Measurements from ENCODE around the gene XYLT1. TPM values are rescaled to one million over a fixed set of nuclear protein-coding genes. Genes with fewer than 3 reads are reported as not detected.

Gene XYLT1
- total RNA-seq, 1 experiment from 2014 or later, result 7.5 TPM

GRCh38 chr16:17476414-17477259, 5.9 kb upstream of the XYLT1 start:
- peak; percentile 9 for TF ChIP-seq CTCF (IDR thresholded peaks at IDR 0.05; ENCODE audit: unreplicated experiment)
- H3K27ac Mint-ChIP-seq (ENCODE audit: unreplicated experiment), result no peak overlapping the region
- peaks cover 6% of the 10 kb centered on the region for H3K9me3 Mint-ChIP-seq (ENCODE audit: low read depth, unreplicated experiment)
- H3K36me3 Mint-ChIP-seq (ENCODE audit: insufficient read depth, unreplicated experiment), result peaks cover 1% of the 10 kb centered on the region
- no peak overlapping the region for H3K4me3 Mint-ChIP-seq (ENCODE audit: low read depth, unreplicated experiment)
- no peaks in the 10 kb centered on the region for H3K4me1 Mint-ChIP-seq (ENCODE audit: low read depth, unreplicated experiment)
- peak; percentile 65 for DNase-seq
- intact Hi-C loops (cut with micrococcal nuclease; ENCODE audit: unreplicated experiment), result loop anchor here (5.0 kb wide), 1 partner anchor 101 kb away; no protein-coding TSS in a partner anchor
- CTCF ChIA-PET, result interaction anchor here (0.6 to 1.1 kb wide), 7 partner anchors 9 to 475 kb away, joined by 3 to 6 read pairs (median 4); no protein-coding TSS in a partner anchor
- BruUV-seq (replicated peaks), result no TSS peak
- H3K27me3 Mint-ChIP-seq (ENCODE audit: unreplicated experiment), result peaks cover 68% of the 10 kb centered on the region

GRCh38 chr16:17475104-17475503, 4.3 kb upstream of the XYLT1 start:
- Mint-ChIP-seq H3K9me3 (ENCODE audit: low read depth, unreplicated experiment) (no peaks in the 10 kb centered on the region), H3K4me3 (ENCODE audit: low read depth, unreplicated experiment) (no peak overlapping the region), H3K27me3 (ENCODE audit: unreplicated experiment) (peaks cover 54% of the 10 kb centered on the region), H3K27ac (ENCODE audit: unreplicated experiment) (no peak overlapping the region), H3K4me1 (ENCODE audit: low read depth, unreplicated experiment) (no peaks in the 10 kb centered on the region), H3K36me3 (ENCODE audit: insufficient read depth, unreplicated experiment) (peaks cover 11% of the 10 kb centered on the region)
- no peak for DNase-seq
- intact Hi-C loops (cut with micrococcal nuclease; ENCODE audit: unreplicated experiment), result loop anchor here (5.0 kb wide), 1 partner anchor 102 kb away; no protein-coding TSS in a partner anchor
- BruUV-seq (replicated peaks), result no TSS peak
- CTCF ChIA-PET, result no interaction called here
- TF ChIP-seq CTCF (IDR thresholded peaks at IDR 0.05; ENCODE audit: unreplicated experiment), result no peak

- no peak for TF ChIP-seq CTCF (IDR thresholded peaks at IDR 0.05; ENCODE audit: unreplicated experiment)
- BruUV-seq (replicated peaks), result no TSS peak
- H3K9me3 Mint-ChIP-seq (ENCODE audit: low read depth, unreplicated experiment), result no peaks in the 10 kb centered on the region
- H3K4me1 Mint-ChIP-seq (ENCODE audit: low read depth, unreplicated experiment), result peaks cover 5% of the 10 kb centered on the region
- H3K36me3 Mint-ChIP-seq (ENCODE audit: insufficient read depth, unreplicated experiment), result peaks cover 17% of the 10 kb centered on the region
- intact Hi-C loops (cut with micrococcal nuclease; ENCODE audit: unreplicated experiment), result no loop called here
- CTCF ChIA-PET, result no interaction called here
- peaks cover 54% of the 10 kb centered on the region for H3K27me3 Mint-ChIP-seq (ENCODE audit: unreplicated experiment)
- H3K27ac Mint-ChIP-seq (ENCODE audit: unreplicated experiment), result no peak overlapping the region
- DNase-seq, result no peak
- no peak overlapping the region for H3K4me3 Mint-ChIP-seq (ENCODE audit: low read depth, unreplicated experiment)
Measured at GRCh38 chr16:17474572-17474971, 3.8 kb upstream of the XYLT1 start.

- no peak overlapping the region for H3K4me3 Mint-ChIP-seq (ENCODE audit: low read depth, unreplicated experiment)
- no peak for TF ChIP-seq CTCF (IDR thresholded peaks at IDR 0.05; ENCODE audit: unreplicated experiment)
- DNase-seq, result no peak
- intact Hi-C loops (cut with micrococcal nuclease; ENCODE audit: unreplicated experiment), result no loop called here
- peaks cover 20% of the 10 kb centered on the region for H3K36me3 Mint-ChIP-seq (ENCODE audit: insufficient read depth, unreplicated experiment)
- peaks cover 10% of the 10 kb centered on the region for H3K4me1 Mint-ChIP-seq (ENCODE audit: low read depth, unreplicated experiment)
- H3K27ac Mint-ChIP-seq (ENCODE audit: unreplicated experiment), result no peak overlapping the region
- no peaks in the 10 kb centered on the region for H3K9me3 Mint-ChIP-seq (ENCODE audit: low read depth, unreplicated experiment)
- CTCF ChIA-PET, result interaction anchor here (0.5 kb wide), 1 partner anchor 1295 kb away, joined by 4 read pairs; no protein-coding TSS in a partner anchor
- H3K27me3 Mint-ChIP-seq (ENCODE audit: unreplicated experiment), result peaks cover 54% of the 10 kb centered on the region
- no TSS peak for BruUV-seq (replicated peaks)
Measured at GRCh38 chr16:17474037-17474436, 3.3 kb upstream of the XYLT1 start.
